ENCODE results near the gene OR5M10. TPM values are rescaled to one million over a fixed set of nuclear protein-coding genes. Genes with fewer than 3 reads are reported as not detected.

The OR5M10 gene
- total RNA-seq, 1 experiment from 2014 or later: not detected

DNA sequence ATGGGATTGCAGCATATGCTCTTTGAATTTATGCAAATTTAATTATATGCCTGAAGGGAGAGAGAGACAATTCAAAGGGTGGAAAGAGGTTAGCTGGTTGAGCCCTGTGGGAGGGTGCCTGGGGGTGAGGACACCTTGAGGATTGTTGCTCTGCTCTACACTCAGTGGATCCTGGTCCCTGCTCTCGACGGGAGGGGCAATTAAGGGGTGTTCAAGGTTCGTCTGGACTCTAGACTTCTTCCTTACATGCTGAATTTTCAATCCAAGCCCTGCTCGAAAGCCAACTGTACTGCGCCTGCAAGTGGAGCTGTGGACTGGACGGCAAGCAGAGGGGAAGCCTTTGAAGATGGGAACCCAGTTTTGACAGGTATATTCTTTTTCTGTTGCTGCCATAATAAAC, 18.9 kb downstream of the OR5M10 start:
- DNase-seq (ENCODE audit: low read depth, low spot score): no peak
- H2AFZ ChIP-seq (ENCODE audit: low read depth, low read length, poor library complexity, severe bottlenecking): no peak overlapping the region

More for the DNA sequence above, 18.9 kb downstream of the OR5M10 start:
- ChIA-PET POLR2A (no interaction called here), RAD21 (ENCODE audit: low non-redundant PET in 1 of 2, low total read pairs in 2 of 2, uncharacterized antibody in 2 of 2, unreplicated experiment in 2 of 2) (no interaction called here), CTCF (no interaction called here)
- no TSS peak for BruUV-seq (replicated peaks)
- Histone ChIP-seq H3K27me3 (ENCODE audit: insufficient read depth, low read length) (no peaks in the 10 kb centered on the region), H4K20me1 (ENCODE audit: insufficient read depth) (no peaks in the 10 kb centered on the region), H3K79me2 (ENCODE audit: insufficient read depth, low read length) (no peaks in the 10 kb centered on the region), H3K9ac (ENCODE audit: low read length) (no peak overlapping the region), H3K4me2 (ENCODE audit: low read length) (no peak overlapping the region), H3K9me2 (ENCODE audit: insufficient read depth) (no peaks in the 10 kb centered on the region), H3K27ac (ENCODE audit: low read depth, low read length) (no peak overlapping the region), H3K4me1 (ENCODE audit: control insufficient read depth in 1 of 2, insufficient read depth in 2 of 2, low read length in 2 of 2) (no peaks in the 10 kb centered on the region), H3K4me3 (replicated peaks in 1 of 2; ENCODE audit: low read depth in 1 of 2, low read length in 2 of 2) (no peak overlapping the region), H3K9me3 (ENCODE audit: control insufficient read depth in 1 of 2, insufficient read depth in 1 of 2, low read depth in 1 of 2, low read length in 2 of 2) (peaks cover 4 to 9% of the 10 kb centered on the region in 2 experiments; a peak in 2 of 4 replicates), H3K36me3 (ENCODE audit: control insufficient read depth in 1 of 2, insufficient read depth in 2 of 2, low read length in 2 of 2) (no peaks in the 10 kb centered on the region)
- no peak for TF ChIP-seq RAD21 (IDR thresholded peaks at IDR 0.05; ENCODE audit: low read depth)
- TF ChIP-seq ZBTB33 (IDR thresholded peaks at IDR 0.05; ENCODE audit: extremely low read depth, insufficient replicate concordance, low read length): no peak
- TF ChIP-seq SP1 (IDR thresholded peaks at IDR 0.05; ENCODE audit: low read depth): no peak
- no peak for TF ChIP-seq CBX3 (IDR thresholded peaks at IDR 0.05; ENCODE audit: low read depth)
- TF ChIP-seq, protein P1, sequence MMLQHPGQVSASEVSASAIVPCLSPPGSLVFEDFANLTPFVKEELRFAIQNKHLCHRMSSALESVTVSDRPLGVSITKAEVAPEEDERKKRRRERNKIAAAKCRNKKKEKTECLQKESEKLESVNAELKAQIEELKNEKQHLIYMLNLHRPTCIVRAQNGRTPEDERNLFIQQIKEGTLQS (IDR thresholded peaks at IDR 0.05): no peak
- no peak for TF ChIP-seq SIN3A (IDR thresholded peaks at IDR 0.05; ENCODE audit: low read depth)
- TF ChIP-seq, protein P2, sequence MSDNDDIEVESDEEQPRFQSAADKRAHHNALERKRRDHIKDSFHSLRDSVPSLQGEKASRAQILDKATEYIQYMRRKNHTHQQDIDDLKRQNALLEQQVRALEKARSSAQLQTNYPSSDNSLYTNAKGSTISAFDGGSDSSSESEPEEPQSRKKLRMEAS (IDR thresholded peaks at IDR 0.05): no peak
- TF ChIP-seq ELF1 (IDR thresholded peaks at IDR 0.05; ENCODE audit: borderline replicate concordance, low read depth): no peak
- no peak for TF ChIP-seq TCF7L2 (IDR thresholded peaks at IDR 0.05; ENCODE audit: borderline replicate concordance, extremely low read depth, insufficient read depth, insufficient read length)
- no peak for TF ChIP-seq REST (IDR thresholded peaks at IDR 0.05; ENCODE audit: low read depth)
- TF ChIP-seq EGR1 (IDR thresholded peaks at IDR 0.05; ENCODE audit: low read depth): no peak
- TF ChIP-seq CEBPB (IDR thresholded peaks at IDR 0.05; ENCODE audit: low read depth): no peak
- no peak for TF ChIP-seq YY1 (IDR thresholded peaks at IDR 0.05; ENCODE audit: extremely low read depth, insufficient replicate concordance, low read depth, low read length)
- no peak for TF ChIP-seq POLR2A (IDR thresholded peaks at IDR 0.05; ENCODE audit: borderline replicate concordance, extremely low read depth, insufficient read depth, insufficient read length)
- TF ChIP-seq EZH2 (IDR thresholded peaks at IDR 0.05): no peak
- TF ChIP-seq POLR2AphosphoS5 (IDR thresholded peaks at IDR 0.05; ENCODE audit: low read depth, low read length): no peak
- TF ChIP-seq FOSL1 (IDR thresholded peaks at IDR 0.05; ENCODE audit: low read depth): no peak
- no peak for TF ChIP-seq ZNF274 (IDR thresholded peaks at IDR 0.05; ENCODE audit: low read depth, low read length)
- intact Hi-C loops (cut with micrococcal nuclease): no loop called here
- ATAC-seq: no peak
